ENCODE data around the gene MTG1.

MTG1 gene, protein sequence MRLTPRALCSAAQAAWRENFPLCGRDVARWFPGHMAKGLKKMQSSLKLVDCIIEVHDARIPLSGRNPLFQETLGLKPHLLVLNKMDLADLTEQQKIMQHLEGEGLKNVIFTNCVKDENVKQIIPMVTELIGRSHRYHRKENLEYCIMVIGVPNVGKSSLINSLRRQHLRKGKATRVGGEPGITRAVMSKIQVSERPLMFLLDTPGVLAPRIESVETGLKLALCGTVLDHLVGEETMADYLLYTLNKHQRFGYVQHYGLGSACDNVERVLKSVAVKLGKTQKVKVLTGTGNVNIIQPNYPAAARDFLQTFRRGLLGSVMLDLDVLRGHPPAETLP

DNA sequence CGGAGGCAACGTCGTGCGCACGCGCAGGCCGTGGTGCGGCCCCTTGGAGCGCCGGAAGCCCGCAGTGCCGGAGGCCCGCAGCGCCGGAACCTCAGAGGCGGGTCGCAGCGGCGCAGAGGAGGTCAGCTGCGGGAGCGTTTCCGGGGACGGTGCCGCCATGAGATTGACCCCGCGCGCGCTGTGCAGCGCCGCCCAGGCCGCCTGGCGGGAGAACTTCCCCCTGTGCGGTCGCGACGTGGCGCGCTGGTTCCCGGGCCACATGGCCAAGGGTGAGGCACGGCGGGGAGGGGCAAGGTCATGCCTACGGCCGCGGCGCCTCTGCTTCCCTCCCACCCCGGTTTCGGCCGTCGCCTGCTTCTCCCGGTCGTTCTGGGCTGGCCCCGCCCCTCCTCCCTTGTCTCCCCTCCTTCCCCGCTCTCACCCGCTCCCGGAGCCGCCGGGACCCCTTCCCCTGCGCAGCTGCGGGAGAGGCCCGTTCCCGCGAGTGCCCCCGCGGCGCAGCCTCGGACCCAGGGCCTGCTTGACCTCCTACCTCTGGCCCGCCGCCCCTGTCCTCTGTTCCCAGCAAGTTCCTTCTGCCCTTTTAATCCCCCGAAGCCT lies at the start of gene MTG1:
TSS of gene MTG1 (plus strand) at position 94 of the 600 bp plus-strand sequence. CDS start at position 158, 64 bp downstream.
- DNase-seq: peak; percentile 93

DNA sequence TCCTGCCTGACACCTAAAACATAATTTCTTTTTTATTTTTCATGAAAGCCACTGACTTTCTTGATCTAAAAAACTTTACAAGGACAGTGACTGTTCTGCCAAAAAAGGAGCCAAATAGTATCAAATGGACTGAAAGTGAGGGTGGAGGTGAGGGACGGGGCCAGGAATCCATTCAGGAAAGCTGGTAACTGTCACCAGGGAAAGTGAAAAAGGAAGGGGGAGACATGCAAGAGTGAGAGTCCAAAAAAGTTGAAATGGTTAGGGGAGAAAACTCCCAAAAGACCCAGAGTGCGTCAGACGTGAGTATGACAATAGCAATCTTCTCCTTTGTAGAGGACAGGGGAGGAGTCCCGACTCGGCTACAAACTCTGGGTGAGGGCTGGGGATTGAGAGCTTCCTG lies 49.7 kb upstream of the MTG1 start:
- no peak for DNase-seq

DNA sequence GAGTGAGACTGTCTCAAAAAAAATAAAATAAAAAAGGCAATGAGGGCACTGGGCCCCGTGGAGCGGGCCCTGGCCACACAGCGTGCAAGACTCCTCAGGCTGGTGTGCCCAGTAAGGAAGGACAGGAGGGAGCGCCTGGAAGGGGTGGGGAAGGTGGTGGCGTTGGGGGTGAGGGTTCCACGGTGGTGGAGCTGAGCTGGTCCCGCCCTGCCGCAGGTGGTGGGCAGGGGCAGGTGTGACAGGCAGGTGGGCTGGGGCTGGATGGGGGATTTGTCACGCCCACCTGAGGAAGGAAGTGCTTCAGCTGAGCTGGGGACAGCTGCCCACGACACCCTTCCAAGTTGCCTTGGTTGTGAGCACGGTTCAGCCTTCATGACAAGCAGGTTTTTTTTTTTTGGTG lies 47.5 kb upstream of the MTG1 start:
- no peak for DNase-seq

DNA sequence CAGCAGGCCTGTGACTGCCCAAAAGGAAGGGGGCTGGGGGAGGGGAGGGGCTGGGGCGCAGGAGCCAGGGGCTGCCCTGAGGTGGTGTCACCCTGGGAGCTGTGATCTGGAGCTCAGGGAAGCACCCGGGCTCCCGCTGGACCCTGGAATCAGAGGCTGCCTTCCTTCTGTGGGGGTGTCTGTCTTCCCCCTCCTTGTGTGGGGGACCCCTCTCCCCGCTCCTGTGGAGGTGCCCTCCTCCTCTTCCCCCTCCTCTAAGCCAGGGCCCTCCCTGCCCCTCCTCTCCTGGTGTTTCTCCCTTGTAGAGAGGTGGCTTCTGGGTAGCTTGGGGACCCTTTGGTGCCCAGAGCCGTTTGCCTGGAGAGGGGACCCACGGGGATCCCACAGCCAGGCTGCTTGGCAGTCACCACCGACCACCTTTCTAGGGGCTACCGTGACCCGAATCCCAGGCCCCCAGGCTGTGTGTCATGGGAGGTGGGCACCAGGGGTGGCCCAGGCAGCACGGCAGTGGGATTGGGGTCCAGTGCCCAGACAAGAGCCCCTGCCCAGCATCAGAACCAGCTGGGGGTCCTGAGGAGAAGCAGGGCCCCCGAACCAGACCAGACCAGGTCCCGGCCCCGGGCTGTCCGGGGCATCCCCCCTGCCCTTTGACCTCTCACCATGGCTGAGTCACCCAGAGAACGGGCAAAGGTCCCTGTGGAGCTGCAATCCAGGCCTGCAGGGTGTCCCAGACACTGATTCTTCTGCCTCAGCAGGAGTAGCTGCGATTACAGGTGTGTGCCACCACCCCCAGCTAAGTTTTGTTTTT lies 46.0 kb upstream of the MTG1 start:
- DNase-seq: no peak

DNA sequence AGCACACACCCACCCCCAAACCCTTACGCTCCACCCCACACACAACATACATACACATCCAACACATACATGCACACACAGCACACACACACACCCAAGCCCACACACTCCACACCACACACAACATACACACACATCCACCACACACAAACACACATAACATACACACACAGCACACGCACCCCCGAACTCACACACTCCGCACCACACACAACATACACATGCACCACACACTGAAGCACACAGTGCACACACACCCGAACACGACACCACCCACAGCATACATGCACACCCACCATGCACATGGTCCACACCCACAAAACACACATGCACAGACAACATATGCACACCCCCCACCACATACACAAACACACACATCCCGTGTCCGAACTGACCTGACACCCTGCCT lies 44.8 kb upstream of the MTG1 start:
- no peak for DNase-seq

DNA sequence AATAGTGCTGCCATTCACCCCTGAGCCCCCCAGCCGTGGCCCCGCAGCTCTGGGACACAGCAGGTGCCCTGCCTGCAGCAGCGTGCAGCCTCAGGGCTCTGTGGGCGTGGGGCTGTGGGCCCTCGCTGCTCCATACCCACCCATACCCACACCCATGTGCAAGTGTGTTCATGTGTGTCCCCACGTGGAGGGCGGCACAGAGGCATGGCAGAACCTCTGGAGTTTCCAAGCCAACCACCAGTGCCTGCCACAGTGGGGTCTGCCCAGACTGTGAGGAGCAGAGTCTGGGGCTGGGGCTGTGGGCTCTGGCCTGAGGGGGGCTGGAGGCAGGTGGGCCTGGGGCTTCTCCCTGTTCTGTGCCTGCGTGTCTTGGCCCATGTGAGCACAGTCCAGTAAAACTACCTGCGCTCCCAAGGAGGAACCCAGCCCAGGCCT lies 44.4 kb upstream of the MTG1 start:
- DNase-seq: no peak

DNA sequence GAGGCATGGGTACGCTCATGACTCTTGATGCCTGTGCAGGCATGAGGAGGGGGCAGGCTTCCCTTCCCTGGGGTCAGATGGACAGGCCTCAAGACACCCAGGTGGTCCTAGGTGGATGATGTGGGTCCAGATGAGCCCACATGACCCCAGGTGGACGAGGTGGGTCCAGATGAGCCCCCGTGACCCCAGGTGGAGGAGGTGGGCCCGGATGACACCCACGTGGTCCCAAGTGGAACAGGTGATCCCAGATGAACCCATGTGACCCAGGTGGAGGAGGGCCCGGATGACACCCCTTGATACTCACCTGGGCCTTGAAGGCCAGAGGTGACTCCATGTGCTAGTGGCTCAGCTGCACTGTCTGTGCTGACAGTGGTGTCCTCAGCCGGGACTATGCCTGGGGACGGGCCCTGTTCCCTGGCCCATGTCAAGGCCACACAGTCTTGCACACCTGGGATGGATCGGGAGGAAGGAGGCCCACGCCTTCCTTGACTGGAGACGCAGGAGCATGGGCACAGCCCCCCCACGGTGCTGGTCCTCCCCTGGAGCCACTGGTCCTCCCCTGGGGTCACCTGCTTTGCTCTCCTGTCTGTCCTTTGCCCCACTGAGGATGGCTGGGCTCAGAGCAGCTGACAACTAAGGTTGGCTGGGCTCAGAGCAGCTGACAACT lies 43.5 kb upstream of the MTG1 start:
- no peak for DNase-seq

DNA sequence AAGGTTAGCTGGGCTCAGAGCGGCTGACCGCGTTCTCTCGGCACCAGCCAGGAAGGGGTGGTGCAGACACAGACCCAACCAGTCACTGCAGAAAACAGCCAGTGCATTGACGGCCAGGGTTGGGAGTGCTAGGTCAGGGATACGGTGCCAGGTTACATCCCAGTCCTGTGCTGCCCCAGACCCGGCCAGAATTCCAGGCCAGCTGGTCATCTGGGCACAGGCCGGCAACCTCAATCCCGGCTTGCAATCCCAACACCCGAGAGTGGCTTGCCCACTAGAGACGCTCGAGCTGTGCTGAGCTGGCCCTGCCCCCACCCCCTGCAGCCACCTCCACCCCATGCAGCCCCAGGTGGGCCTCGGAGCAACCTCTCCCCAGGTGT lies 43.0 kb upstream of the MTG1 start:
- no peak for DNase-seq

DNA sequence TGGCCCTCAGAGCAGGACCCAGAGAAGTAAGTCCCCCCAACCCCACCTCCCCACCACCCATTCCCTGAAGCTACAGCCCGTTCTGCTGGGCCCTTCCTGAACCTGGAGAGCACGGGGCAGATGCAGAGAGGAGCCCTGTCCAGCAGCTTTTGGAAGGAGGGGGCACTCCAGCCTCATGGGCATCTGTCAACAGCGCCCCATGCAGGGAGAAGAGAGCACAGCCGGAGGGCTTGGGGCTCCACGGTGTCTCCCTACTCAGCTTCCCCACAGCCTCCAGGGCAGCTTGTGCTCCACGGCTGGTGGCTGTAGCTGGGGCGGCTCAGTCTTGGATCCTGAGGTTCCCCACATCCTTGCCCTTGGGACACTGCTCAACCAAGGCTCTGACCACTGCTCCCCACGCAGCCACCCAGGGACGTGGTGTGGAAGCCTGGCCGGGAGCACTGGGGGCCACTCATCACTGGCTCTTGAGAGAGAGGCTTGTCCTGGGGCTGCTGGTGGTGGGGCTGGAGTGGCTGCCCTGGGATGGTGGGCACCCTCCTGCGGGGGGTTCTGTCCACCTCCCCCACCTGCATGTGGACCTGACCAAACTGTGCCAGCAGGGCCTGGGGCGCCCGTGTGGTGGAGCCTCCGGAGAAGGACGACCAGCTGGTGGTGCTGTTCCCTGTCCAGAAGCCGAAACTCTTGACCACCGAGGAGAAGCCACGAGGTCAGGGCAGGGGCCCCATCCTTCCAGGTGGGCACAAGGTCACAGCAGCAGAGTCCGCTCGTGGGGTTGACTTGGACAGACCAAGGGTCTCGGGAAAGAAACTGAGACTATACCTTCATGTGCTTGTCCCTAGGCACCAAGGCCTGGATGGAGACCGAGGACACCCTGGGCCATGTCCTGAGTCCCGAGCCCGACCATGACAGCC lies 42.3 kb upstream of the MTG1 start:
- no peak for DNase-seq

DNA sequence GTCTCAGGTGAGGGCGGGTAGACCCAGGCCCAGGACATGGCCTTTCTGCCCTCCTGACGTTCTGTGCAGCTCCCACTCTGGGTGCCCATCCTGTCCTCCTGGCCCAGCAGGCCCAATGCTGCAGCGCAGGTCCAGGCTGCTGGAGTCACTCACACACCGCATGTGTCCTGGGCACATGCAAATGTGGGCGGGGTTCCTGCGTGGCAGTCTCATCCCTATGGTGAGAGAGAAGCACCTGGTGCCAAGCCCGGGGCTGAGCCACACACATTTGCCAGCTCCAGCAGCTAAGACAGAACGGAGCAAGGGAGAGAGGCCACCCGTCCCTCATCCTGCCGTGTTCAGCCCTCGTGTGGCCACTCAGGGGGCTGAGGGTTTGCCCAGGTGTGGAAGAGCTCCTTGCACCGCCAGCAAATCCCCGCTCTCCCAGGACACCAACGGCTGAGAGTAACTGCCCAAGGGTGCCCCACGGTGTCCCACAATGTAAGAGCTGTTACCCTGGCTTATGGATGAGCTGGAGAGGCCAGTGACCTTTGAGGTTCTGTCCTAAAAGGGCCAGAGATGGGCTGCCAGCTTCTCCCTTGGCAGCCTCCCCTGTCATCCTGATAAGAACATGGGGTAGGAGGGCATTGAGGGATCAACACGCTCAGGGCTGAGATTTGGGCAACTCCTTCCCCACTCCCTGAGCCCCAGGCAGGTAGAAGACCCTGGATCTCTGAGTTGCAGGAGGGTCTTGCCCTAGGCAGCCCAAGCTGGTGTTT lies 40.6 kb upstream of the MTG1 start:
- no peak for DNase-seq

DNA sequence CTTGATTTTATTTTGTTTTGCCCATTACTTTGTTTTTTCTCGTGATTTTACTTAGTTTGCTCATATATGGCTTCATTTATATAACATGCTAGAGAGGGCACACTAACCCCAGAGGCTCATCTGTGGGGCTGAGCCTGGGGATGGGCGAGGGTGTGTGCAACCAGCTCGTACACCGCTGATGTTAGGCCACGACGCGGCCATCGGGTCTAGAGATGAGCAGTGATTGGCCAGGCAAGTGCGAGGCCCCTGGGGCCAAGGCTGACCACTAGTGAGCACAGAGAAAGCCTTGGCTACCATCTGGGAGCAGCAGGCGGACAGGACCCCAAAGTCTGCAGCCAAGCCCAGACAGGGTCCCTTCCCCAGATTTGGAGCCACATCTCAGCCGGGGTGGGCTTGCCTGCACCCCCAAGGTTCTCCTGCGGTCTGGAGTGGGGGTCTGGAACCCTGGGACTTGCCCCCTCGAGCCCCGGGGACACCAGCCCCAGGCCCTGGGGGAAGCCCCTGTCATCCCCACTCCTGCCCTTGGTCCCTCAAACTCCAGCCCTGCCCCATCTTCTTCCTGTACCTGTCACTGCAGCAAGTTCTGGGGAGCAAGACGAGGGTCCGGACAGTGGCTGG lies 39.9 kb upstream of the MTG1 start:
- no peak for DNase-seq

DNA sequence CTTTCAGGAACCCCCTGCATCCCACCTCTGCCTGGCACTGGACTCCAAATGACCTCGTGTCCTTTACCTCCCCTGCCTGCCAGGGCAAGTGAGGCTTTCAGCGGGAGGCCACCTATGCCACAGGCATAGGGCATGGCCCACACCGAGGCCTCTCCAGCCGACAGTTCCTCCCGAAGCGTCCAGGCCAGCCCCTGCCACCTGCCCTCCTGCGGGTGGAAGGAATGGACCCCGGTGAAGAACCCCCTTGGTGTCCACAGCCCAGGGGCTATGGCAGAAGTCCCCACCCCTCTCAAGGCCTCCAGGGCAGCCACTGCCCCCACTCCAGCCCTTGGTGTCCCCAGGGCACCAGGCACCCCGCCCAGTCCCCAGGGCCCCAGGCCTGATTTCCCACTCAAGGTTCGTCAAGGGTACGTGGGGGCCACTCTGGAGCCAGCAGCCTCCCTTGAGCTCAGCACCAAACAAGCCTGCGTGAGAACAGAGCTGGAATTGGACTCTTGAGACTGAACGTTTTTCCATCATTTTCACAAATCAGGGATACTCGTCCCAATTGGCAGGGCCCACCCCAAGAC lies 39.2 kb upstream of the MTG1 start:
- DNase-seq: no peak

DNA sequence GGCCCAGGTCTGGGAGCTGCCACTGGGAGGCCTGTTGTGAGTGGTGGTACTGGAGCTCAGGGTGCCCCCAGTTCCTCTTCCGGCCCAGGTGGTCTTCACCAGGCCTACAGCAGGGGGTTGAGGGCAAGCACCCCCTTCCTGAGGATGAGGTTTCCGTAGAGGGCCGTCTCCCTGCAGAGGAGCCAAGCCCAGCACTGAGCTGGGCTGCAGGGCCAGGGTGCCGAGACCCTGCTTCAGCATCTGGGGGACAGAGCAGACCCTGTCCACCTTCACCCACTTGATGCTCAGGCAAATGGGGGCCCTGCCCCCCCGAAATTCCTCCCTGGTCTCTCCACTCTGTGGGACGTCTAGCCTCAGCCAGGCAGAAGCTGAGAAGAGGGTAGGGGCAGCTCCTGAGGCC lies 38.7 kb upstream of the MTG1 start:
- DNase-seq: no peak

DNA sequence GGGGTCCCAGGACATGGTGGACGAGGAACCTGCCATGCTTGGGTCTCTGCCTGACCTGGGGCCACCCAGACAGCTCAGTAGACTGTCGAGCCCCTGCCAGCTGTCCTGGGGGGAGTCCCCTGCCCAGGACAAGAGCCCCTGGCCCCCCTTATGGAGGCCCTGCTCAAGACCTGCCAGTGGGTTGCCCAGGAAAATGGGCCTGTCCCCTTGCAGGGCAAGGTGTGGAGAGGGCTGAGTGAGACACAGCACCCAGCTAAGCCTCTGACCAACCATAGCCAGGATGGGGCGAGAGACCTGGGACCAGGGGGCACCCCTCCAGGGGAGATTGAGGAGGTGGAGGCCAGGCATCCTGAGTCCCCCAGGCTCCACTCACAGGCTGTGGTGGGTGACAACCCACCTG lies 38.0 kb upstream of the MTG1 start:
- no peak for DNase-seq

DNA sequence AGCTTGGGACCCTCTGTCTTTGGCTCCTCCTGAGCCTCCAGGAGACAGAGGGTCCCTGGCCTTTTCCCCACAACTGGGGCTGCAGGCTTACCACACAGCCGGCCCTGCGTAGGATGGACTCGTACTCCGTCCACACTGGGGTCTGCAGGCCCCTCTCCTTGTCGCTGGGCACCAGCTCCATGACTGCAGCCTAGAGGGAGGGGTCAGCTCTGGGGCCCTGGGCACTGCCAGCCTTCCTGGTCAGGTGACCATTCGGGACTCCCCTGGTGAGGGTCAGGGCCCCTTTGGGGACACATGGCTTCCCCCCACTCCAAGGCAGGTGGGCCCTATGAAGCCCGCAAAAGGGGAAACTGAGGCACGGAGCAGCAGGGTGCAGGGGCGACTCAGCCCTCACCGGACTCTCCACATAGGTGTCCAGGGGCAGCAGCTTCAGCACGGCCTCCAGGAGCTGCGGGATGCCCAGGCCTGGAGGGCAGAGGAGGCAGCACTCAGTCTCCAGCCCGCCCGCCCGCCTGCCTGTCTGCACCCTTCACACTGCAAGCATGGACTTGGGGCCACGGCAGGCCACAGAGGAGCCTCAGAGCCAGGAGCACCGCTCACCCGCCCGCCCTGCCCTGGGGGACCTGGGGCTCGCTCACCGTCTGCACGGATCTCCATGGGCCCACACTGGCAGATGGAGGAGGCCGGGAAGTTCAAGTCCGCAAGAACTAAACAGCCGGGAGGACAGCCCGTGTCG lies 37.2 kb upstream of the MTG1 start:
- DNase-seq: no peak

DNA sequence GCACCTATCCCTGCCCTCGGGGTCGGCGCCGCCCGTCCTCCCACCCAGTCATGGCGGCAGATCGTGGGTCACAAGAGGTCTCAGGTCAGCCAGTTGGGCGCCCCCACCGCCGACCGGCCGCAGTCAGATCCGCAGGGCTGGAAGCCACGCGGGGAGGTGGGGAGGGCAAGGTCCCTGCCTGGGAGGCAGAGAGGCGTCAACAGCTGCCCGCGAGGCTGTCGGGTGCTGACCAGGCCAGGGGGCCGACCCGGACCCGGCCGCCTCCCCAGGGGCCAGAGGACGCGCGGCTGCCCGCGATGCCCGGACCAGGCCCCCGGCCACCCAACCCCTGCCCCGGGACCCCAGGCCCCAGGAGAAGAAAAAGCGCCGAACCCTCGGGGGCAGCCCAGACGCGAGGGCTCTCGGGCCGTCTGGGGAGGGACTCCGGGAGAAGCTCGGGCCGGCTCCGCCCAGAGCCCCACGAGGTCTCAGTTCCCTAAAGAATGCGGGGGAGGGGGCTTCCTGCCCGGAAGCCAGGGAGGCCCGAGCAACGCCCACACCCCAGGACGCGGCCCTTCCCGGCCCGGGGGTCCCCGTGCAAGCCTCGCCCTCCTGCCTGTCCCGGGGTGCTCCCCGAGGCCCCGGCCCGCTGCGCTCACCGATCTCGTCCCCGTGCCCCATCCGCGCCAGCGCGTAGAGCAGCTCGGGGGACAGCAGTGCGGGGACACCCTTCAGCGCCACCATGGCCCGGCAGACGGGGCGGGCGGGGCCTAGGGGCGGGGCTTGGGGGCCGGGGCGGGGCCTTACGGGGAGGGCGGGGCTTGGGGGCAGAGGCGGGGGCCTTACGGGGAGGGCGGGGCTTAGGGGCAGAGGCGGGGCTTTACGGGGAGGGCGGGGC lies 36.4 kb upstream of the MTG1 start, which contains the start of gene FUOM:
TSS of gene FUOM (minus strand) at position 735 of the 877 bp plus-strand sequence. CDS start at position 723, 12 bp downstream.
- DNase-seq: peak; percentile 79

DNA sequence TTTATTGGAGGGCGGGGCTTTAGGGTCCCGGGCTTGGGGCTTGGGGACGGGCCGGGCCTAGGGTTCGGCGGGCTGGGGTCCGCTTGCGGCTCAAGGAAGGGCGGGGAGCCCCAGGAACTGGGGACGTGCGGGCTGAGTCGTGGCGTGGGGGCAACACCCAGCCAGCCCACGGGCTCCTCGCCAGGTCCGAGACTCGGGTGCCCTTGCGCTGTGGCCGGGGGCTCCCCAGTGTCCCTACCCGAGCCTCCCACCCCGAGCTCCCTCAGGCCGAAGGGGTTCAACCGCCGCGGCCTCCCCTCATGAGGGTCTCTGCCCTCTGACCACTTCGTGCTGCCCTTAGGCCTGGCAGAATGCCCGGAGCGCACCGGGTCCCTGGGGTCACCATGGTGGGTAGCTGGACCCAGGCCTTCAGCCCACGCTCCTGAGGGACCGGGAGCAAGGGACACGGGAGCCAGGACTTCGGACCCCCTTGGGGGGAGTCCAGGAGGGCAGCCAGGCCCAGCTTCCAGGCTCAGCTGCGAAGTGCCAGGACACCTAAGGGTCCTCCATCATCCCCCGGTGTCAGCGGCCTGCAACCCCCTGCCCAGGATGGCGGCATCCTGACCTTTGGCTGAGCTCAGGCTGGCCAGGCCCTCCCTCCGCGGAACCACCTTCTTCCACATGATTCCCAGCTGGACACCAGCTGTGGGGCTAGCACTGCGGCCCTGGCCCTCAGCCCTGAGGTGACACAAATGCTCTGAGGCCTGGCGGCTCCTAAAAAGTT lies 35.6 kb upstream of the MTG1 start:
- no peak for DNase-seq

DNA sequence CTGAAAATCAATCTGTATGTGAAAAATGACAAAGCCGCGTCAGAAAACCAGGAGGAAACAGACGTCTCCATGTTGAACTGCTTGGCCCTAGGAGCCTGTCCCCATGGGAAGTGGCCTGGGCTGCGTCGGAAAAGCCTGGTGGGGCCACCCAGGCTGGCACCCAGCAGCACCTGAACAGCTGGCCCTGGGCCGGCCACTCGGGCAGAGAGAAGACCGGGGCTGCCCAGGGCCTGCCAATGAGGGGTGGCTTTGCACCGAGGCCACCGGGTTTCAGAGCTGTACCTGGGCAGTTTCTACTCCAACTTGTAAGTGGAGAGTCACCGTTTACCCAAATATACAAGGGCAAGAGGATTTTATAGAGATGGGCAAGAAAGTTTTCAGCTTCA lies 35.0 kb upstream of the MTG1 start:
- DNase-seq: no peak

Measured in CD4-positive, alpha-beta T cell treated with Interleukin-10 for 1 hour (primary cell).